Fibroblast of lung (primary cell): ENCODE results near the gene ST6GAL1. TPM values are rescaled to one million over a fixed set of nuclear protein-coding genes. Genes with fewer than 3 reads are reported as not detected.

Source experiments
- DNase-seq, 2 donors: peaks; one replicate each; pipeline versions ENCODE4 v3.0.0 to v3.0.0-alpha.2; 2010; ENCODE audit warnings: low read depth in 2 of 2
- H2AFZ ChIP-seq: 2 replicates; pipeline ENCODE4 v1.5.1; 2012; ENCODE audit warnings: low read length, control low read depth, inconsistent platforms
- H3K27ac ChIP-seq: 2 replicates; pipeline ENCODE4 v1.5.1; 2011; ENCODE audit warnings: low read length, control low read depth; ENCODE audit not compliant: insufficient read depth
- H3K27me3 ChIP-seq: 2 replicates; pipeline ENCODE4 v1.5.1; 2011; ENCODE audit warnings: mild to moderate bottlenecking, low read length; ENCODE audit not compliant: control insufficient read depth, insufficient read depth
- H3K36me3 ChIP-seq: 2 replicates; pipeline ENCODE4 v1.5.1; 2011; ENCODE audit warnings: low read length; ENCODE audit not compliant: control insufficient read depth, insufficient read depth
- H3K4me1 ChIP-seq: 2 replicates; pipeline ENCODE4 v1.5.1; 2011; ENCODE audit warnings: low read length; ENCODE audit not compliant: control insufficient read depth, insufficient read depth; ENCODE audit errors: extremely low read depth
- H3K4me2 ChIP-seq: 2 replicates; pipeline ENCODE4 v1.5.1; 2011; ENCODE audit warnings: low read length, control low read depth; ENCODE audit not compliant: insufficient read depth; ENCODE audit errors: extremely low read depth
- H3K4me3 ChIP-seq, 4 experiments: fragments of 200-600 bp in 1 of 4; sonication (generic) in 1 of 4; replicated peaks in 1 of 4; 2 replicates each; pipeline ENCODE4 v1.5.1; 2011 to 2016; ENCODE audit warnings: low read length in 4 of 4, low read depth in 3 of 4, mild to moderate bottlenecking in 3 of 4, control low read depth in 2 of 4, inconsistent platforms in 1 of 4, mixed read lengths in 1 of 4; ENCODE audit not compliant: insufficient read depth in 1 of 4; ENCODE audit errors: control extremely low read depth in 1 of 4
- H3K79me2 ChIP-seq: 2 replicates; pipeline ENCODE4 v1.5.1; 2012; ENCODE audit warnings: mild to moderate bottlenecking, low read length, inconsistent platforms; ENCODE audit not compliant: control insufficient read depth, insufficient read depth
- H3K9ac ChIP-seq: 2 replicates; pipeline ENCODE4 v1.5.1; 2011; ENCODE audit warnings: mild to moderate bottlenecking, low read length, control low read depth; ENCODE audit not compliant: insufficient read depth
- H3K9me3 ChIP-seq: 2 replicates; pipeline ENCODE4 v1.5.1; 2012; ENCODE audit warnings: low read depth, low read length; ENCODE audit not compliant: control insufficient read depth, insufficient read depth
- H4K20me1 ChIP-seq: 2 replicates; pipeline ENCODE4 v1.5.1; 2011; ENCODE audit warnings: low read length; ENCODE audit not compliant: control insufficient read depth, insufficient read depth; ENCODE audit errors: extremely low read depth
- EZH2 ChIP-seq: IDR thresholded peaks from 2 replicates; pipeline ENCODE4 v1.5.1; 2012; ENCODE audit warnings: low read length, control low read depth, mild to moderate bottlenecking; ENCODE audit errors: missing control alignments
- polyA plus RNA-seq, 2 donors: library from polyadenylated mRNA; depleted of rRNA in 1 of 2; stranded (reverse) in 1 of 2; unstranded in 1 of 2; fragments of >200 nt; gene quantifications; 2 replicates each; pipeline ENCODE4 v1.2.1, GENCODE V29; 2011 to 2012; ENCODE audit warnings: missing spikeins in 1 of 2
- total RNA-seq: library from RNA; depleted of rRNA; stranded (reverse); fragments of >200 nt; gene quantifications from 2 replicates; pipeline ENCODE4 v1.2.1, GENCODE V29; 2014
- TF ChIP-seq, protein P1 (sequence below), 2 donors: IDR thresholded peaks in 1 of 2; conservative IDR thresholded peaks in 1 of 2; 1 replicate in 1 of 2; 2 replicates in 1 of 2; pipeline ENCODE4 v1.5.1; 2011 to 2012; ENCODE audit warnings: low read length in 2 of 2, control low read depth in 1 of 2, inconsistent platforms in 1 of 2, low read depth in 1 of 2, mild to moderate bottlenecking in 1 of 2

Gene ST6GAL1
- total and polyA plus RNA-seq, 2 donors (not counting 1 experiment from before 2014, with no cell fraction given) = 0.83 to 1.00 TPM

- no peaks in the 10 kb centered on the region for H3K4me1 ChIP-seq
- no peak overlapping the region for H3K9ac ChIP-seq
- no peaks in the 10 kb centered on the region for H3K79me2 ChIP-seq
- H3K27ac ChIP-seq = no peak overlapping the region
- no peak overlapping the region for H3K4me3 ChIP-seq
- H3K4me2 ChIP-seq = no peak overlapping the region
- no peaks in the 10 kb centered on the region for H3K36me3 ChIP-seq
- H2AFZ ChIP-seq = no peak overlapping the region
- H3K9me3 ChIP-seq = no peaks in the 10 kb centered on the region
- no peak for DNase-seq
- no peaks in the 10 kb centered on the region for H3K27me3 ChIP-seq
- TF ChIP-seq, protein P1, sequence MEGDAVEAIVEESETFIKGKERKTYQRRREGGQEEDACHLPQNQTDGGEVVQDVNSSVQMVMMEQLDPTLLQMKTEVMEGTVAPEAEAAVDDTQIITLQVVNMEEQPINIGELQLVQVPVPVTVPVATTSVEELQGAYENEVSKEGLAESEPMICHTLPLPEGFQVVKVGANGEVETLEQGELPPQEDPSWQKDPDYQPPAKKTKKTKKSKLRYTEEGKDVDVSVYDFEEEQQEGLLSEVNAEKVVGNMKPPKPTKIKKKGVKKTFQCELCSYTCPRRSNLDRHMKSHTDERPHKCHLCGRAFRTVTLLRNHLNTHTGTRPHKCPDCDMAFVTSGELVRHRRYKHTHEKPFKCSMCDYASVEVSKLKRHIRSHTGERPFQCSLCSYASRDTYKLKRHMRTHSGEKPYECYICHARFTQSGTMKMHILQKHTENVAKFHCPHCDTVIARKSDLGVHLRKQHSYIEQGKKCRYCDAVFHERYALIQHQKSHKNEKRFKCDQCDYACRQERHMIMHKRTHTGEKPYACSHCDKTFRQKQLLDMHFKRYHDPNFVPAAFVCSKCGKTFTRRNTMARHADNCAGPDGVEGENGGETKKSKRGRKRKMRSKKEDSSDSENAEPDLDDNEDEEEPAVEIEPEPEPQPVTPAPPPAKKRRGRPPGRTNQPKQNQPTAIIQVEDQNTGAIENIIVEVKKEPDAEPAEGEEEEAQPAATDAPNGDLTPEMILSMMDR (conservative IDR thresholded peaks at IDR 0.05 in 1 of 2, IDR thresholded peaks at IDR 0.05 in 1 of 2; ENCODE audit: low read depth in 1 of 2, low read length in 2 of 2) = no peak
- no peak for TF ChIP-seq EZH2
- no peaks in the 10 kb centered on the region for H4K20me1 ChIP-seq
Observed at GRCh38 chr3:187072102-187072501, 141.8 kb downstream of the ST6GAL1 start.

DNA sequence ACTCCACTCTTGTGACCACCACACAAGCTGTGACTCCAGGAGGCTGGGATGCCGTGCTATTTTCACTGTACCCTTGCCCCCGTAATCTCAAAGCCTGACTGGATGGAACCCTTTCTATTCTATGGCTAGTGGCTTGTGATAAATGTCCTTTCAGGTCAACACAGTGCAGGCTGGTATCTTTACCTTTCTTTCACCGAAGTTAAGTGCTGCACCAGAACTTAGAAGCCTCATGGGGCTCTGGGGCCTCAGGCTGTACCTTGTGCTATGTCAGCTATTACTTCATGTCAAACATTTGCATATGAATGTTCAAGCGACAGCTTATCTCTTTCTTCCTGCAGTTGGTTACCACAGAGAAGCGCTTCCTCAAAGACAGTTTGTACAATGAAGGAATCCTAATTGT is 142.2 kb downstream of the ST6GAL1 start:
- H3K36me3 ChIP-seq = no peaks in the 10 kb centered on the region
- no peak overlapping the region for H2AFZ ChIP-seq
- H3K79me2 ChIP-seq = no peaks in the 10 kb centered on the region

GRCh38 chr3:187073581-187074098 is 143.3 kb downstream of the ST6GAL1 start:
- H3K79me2 ChIP-seq = no peaks in the 10 kb centered on the region
- H3K9ac ChIP-seq = no peak overlapping the region
- no peaks in the 10 kb centered on the region for H3K27me3 ChIP-seq
- TF ChIP-seq EZH2 = no peak
- TF ChIP-seq, protein P1 (conservative IDR thresholded peaks at IDR 0.05 in 1 of 2, IDR thresholded peaks at IDR 0.05 in 1 of 2; ENCODE audit: low read depth in 1 of 2, low read length in 2 of 2) = no peak
- no peak overlapping the region for H3K4me3 ChIP-seq
- no peaks in the 10 kb centered on the region for H3K36me3 ChIP-seq
- no peaks in the 10 kb centered on the region for H3K9me3 ChIP-seq
- H3K27ac ChIP-seq = no peak overlapping the region
- H3K4me2 ChIP-seq = no peak overlapping the region
- no peak for DNase-seq
- no peaks in the 10 kb centered on the region for H4K20me1 ChIP-seq
- H2AFZ ChIP-seq = no peak overlapping the region
- no peaks in the 10 kb centered on the region for H3K4me1 ChIP-seq

More for the DNA sequence above, 142.2 kb downstream of the ST6GAL1 start:
- Histone ChIP-seq H3K27me3 (no peaks in the 10 kb centered on the region), H3K9ac (no peak overlapping the region), H4K20me1 (no peaks in the 10 kb centered on the region), H3K4me3 (no peak overlapping the region), H3K4me1 (no peaks in the 10 kb centered on the region), H3K4me2 (no peak overlapping the region), H3K9me3 (no peaks in the 10 kb centered on the region), H3K27ac (no peak overlapping the region)
- TF ChIP-seq EZH2 = no peak
- TF ChIP-seq, protein P1 (conservative IDR thresholded peaks at IDR 0.05 in 1 of 2, IDR thresholded peaks at IDR 0.05 in 1 of 2; ENCODE audit: low read depth in 1 of 2, low read length in 2 of 2) = no peak
- no peak for DNase-seq
